NCI-H1930 (cell line): ENCODE data around the gene SHISA5.
"Not testable (repeated sequence)": the region's sequence is repeated elsewhere in the genome, so short reads cannot be mapped to it uniquely, and the experiment has no call there.

ENCODE experiments used
- DNase-seq, 2 experiments: peaks; one replicate each; lab custom pipeline; 2025; lab: John Stamatoyannopoulos, UW

Gene SHISA5

DNA sequence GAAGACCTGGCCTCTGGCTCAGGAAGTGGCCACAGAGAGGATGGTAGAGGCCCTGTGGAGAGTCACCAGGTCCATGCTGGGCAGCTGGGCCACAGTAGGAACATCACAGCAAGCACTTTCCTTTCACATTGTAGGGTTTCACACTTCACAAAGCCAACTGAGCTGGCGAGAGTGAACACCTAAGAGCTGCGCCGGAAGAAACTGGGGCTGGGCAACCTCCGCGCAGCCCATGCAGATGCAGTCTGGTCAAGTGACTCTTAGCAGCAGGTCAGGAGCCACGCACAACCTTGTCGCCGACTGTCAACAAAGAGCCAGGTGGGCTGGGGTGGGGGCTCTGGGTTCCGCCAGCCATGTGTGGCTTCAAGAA lies 15.3 kb upstream of the SHISA5 start:
- DNase-seq: no peak

DNA sequence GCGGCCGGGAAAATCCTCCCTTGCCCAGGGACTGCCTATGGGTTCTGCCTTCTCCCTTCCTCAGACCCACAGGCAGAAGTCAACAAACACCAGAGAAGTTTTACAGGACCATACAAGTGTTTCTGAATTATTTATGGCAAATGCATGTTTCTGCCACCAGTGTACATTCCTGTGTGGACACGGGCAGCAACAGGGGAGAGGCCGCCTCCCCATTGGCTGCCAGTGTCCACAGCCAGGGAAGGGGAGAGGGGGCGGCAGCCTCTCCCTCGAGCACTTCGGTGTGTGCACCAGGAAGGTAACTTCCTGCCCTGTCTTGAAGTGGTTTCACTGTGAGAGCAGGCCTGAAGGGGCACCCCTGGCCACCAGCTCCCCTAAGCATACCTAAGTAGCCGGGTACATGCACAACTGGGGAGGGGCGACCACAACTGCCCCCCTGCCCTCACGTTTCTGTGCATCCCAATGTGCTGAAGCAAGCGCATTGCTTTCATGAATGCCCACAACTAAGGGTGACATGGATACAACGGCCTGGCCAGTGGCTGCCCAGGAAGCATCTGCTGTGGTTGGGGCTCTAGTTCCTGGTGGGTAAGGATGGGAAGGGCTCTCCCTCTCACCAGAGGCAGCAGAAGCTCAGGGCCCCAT lies 14.8 kb upstream of the SHISA5 start:
- no peak for DNase-seq

DNA sequence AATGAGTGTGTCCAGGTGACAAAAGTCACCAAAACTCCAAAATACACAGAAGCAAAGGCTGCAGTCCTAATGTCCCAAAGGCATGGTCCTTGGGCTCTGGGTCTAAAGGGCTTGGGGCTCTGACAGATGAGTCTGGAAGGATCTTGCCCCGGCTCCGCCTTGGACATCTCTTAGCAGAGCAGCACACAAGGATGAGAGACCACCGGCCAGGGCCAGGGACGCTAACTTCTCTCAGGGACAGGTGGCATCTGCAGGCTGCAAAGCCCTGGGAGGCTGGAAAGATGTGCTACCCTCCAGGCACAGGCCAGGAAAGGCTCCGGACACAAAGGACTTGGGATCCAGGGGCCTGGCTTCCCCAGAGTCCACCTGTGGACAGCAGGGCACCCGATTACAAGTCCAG lies 14.1 kb upstream of the SHISA5 start:
- no peak for DNase-seq

DNA sequence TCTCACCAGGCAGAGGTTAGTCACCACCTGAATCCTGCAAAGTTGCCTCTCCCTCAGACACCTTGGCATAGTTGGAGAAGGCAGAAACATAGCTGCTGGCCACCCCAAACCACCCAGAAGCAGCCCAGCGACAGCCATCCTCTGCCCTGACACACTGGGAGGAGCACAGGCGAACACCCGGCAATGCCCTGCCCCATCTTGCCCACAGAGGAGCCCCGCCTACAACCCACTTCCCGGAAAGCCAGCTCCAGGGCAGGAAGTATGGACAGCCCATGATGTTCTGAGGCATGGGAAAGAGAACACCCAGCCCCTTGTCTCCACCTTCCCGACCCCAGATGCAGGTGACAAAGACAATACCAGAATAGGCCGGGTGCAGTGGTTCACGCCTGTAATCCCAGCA lies 12.6 kb upstream of the SHISA5 start:
- no peak for DNase-seq

DNA sequence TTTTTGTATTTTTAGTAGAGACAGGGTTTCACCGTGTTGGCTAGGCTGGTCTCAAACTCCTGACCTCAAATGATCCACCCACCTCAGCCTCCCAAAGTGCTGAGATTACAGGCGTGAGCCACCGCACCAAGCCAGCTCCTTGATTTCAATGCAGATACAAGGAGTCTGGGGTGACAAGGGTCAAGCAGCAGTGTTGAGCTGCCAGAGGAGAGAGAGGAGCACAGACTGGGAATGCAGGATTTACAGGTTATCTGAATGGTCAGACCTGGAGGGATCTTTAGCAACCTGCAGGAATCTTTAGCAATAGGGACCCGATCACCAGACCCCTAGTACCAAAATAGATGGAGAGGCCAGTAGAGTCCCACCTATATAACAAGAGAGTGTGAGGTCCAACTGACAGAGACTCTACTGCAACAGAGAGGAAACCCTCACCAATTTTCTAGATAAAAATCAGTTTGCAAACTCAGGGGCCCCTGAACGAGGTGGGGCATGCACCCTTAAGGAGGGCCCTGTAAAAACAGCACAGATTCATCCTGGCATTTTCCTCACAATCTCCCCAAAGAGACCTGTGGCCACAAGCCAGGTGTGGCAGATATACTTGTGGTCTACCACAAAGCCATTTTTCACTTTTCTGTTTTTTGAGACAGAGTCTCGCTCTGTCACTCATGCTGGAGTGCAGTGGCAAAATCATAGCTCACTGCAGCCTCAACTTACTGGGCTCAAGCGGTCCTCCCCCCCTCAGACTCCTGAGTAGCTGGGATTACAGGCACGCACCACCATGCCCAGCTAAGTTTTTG lies 10.7 kb upstream of the SHISA5 start:
- no peak for DNase-seq

DNA sequence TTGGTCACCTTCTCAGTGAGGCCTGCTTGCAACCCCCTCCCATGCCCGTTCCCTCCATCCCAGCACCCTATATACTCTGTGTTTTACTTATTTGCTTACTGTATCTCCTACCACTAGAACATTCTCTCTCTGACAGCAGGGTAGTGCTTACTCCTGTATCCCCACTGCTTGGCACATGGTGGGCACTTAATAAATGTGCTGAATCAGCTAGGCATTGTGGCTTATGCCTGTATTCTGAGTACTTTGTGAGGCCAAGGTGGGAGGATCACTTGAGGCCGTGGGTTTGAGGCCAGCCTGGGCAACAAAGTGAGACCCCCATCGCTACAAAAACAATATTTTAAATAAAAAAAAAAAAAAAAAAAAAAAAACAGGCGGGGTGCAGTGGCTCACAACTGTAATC lies 7.6 kb upstream of the SHISA5 start:
- DNase-seq: no peak

DNA sequence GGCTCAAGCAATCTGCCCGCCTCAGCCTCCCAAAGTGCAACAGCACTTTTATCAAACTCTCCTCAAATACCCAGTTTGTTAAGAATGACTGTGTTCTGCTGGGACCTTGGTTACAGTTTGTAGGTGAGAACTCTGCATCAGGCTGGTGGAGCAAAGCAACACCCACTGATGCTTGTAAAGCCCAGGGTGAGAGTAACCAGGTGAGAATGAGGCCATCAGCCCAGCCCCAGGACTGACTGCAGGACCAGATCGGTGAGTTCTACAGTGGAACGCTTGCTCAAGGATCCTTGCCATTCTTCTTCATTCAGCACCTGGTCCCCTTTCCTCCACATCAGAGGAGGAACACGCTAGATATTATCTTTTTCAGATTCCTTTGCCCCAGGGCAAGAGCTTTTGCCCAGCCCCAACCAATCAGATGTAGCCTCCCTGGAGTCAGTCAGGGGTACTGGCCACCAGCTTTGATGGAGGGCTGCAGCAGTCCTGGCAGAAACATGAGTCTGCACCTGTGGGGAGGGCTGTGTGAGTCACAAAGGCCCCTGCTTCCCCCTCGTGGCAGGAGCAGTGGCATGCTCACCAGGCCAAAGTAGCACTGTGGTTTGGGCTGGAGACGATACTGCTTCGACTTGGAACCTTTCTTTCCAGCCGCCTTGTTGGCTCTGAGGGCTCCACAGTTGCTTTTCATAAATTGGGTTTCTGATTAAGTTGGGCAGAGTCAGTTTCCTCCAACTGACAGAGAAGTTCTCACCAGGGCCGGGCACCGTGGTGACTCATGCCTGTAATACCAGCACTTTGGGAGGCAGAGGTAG lies 3.5 kb upstream of the SHISA5 start:
- no peak for DNase-seq

DNA sequence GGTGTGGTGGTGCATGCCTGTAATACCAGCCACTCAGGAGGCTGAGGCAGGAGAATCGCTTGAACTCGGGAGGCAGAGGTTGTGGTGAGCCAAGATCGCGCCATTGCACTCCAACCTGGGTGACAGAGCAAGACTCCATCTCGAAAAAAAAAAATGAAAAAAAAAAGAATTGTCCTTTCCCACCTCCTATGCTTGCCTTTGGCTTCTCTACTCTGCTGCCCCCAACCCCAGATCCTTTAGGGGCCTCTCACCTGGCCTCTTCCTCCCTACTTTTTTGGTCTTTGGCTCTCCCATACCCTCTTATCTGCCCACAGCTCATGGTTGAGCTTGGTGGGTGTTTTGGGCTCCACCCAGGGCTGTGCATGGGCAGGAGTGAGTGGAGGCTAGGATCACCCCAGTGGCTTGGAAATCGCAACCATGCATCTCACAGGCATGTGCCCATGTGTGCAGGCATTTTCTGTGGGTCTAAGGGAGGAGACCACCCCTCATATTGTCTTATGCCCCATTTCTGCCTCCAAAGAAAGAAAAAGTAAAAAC lies 2.1 kb upstream of the SHISA5 start:
- DNase-seq: no peak

DNA sequence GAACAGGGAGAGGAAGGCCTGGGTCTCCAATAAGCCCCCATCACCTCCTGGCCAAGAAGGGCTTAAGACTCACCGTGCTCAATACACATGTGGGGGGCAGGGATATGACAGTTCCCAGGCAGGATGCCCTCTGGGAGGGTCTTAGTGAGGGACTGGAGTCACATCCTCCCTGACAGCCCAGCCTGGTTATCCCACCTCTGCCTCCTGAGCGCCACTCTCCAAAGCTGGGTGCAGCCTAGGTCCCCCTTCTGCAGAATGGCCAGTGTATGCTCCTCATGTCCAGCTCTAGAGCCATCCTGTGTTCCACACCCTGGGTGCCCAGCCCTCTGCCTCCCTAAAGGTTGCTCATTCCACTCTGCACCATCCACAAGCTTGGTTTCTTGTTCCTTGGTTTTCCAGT lies 1.2 kb upstream of the SHISA5 start:
- no peak for DNase-seq

DNA sequence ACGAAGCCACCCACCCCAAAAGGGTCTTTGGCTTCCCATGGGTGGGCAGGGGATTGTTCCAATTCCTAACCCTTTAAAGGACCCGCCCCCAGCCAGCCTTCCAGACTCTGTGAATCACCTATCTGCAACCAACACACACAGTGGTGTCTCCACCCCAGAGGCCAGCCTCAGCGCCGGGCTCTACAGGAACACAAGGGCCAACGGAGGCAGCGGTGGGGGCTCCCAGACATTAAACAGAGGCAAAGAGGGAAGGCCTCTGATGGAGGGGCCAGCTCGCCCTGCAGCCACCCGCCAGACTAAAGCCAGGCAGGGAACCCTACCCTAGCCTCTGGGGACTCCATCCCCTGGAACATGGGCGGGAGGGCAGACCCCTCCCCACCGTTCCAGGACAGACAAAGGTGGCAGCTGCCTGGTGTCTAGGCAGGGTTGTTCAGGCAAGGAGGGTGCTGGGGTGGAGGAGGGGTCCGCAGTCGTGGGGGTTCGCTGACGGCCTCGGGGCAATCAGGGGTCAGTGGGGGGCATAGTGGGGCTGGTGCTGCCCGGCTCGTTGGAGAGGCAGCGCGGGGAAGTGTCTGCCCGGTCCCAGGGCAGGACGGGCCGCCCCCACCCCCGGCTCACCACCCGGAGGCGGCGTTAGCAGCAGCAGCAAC lies 448 bp downstream of the SHISA5 start:
- no peak for DNase-seq

DNA sequence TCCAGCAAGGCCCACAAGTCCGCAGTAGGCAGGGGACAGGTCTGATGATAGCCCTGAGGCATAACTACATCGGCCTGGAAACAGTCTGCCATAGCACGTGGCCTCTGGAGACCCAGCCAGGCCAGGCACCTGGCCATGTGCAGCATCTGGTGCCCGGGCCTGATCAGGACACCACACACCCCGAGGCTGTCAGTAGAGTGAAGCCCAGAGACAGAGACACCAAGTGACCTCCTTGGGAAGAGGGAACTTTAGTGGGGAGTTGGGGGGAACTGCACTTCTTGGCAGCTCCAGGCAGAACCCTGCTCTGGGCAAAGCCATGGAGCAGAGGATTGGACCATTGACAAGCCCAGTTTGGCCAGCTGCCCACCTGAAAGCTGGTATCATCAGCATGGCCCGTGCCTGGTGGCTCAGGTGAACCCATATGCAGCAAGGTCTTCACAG lies 1.2 kb downstream of the SHISA5 start:
- no peak for DNase-seq

DNA sequence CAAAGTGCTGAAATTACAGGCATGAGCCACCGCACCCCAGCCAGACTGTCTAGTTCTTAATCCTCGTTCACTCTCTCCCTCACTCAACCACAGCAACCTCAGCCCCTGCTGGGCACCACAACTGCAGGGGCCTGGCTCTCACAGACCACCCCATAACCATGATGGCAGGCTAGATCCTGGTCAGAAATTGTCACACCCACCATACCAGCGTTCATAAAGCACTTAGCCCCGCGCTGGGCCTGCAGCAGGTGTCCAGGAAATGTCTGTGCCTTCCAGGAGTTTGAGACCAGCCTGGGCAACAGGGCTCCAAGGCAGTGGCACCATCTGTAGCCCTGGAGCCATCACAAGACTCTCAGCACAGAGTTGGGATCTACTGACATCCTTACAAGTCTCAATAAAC lies 1.9 kb downstream of the SHISA5 start:
- no peak for DNase-seq

DNA sequence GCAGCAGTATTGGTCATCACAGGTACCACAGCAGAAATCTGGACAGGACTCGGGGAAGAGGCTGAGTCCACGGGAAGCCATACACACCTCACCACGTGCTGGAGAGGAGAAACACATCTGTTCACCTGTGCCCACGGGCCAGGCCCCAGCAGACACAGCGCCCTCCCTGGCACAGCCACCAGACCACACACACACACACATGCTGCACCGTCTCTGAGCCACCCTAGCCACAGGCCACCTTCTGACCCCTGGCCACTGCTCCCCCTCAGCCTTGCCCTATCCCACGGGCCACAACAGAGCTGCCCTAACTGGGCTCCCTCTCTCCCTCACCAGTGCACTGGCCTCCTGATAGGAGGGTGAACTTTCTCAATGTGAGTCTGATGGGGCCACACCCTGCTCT lies 2.8 kb downstream of the SHISA5 start:
- DNase-seq: no peak

DNA sequence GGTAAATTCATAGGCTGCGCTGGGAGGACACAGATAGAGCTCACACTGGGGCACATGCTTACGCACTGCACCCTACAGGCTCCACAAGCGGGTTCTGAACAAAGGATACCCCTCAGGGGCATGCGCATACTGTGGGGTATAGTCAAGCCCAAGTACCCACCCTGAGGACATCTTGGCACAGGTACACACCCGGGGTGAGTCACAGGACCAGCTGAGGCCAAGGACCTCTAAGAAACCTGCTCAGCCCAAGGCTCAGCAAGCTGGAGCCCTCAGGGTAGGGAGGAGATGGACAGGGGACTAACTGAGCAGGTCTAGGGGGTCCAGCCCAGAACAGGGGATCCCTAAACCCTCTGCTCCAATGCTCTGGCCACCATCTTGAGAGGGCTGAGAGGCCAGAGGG lies 3.3 kb downstream of the SHISA5 start:
- no peak for DNase-seq

DNA sequence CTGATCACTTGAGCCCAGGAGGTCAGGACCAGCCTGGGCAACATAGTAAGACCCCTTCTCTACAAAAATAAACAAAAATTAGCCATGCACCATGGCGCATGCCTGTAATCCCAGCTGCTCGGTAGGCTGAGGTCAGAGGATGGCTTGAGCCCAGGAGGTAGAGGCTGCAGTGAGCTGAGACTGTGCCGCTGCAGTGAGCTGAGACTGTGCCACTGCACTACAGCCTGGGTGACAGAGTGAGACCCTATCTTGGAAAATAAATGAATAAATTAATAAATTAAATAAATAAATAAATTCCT lies 10.8 kb downstream of the SHISA5 start:
- DNase-seq: no peak

DNA sequence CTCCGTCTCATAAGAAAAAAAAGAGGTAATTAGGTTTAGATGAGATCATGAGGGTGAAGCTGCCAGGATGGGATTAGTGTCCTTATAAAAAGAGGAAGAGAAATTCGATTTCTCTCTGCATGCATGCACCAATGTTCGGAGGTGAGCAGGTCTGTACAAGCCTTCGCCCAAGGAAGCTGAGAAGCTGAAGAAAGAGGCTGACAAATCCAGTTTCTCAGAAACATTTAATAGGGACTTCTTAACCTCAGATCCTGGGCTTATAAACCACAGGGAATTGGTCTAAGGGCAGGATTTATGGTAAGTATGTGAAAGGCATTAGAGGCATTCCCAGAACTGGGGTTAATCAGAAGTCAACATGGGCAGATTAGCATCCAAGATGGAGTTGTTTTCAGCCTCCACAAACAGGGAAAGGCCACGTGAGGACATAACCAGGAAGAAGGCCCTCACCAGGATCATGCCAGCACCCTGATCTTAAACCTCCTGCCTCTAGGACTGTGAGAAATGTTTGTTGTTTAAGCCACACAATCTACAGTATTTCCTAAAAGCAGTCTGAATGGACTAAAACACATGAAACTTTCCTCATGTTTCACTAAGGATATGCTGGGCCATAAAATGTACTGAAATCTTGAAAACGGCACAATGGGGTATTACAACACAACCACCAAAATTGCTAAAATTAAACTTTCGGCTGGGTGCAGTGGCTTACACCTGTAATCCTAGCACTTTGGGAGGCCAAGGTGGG lies 11.3 kb downstream of the SHISA5 start:
- no peak for DNase-seq

DNA sequence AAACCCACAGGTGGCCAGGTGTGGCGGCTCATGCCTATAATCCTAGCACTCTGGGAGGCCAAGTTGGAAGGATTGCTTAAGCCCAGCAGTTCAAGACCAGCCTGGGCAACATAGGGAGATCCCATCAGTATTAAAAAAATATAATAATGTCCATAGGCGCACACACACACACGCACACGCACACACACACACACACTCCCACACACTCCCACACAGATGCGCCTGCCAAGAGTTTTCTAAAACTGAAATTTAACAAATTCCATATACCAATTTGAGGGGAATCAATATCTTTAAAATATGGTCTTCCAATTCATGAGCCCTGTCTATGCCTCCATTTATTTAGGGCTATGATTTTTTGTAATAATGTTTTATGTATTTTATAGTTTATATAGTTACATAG lies 17.0 kb downstream of the SHISA5 start:
- DNase-seq: no peak

DNA sequence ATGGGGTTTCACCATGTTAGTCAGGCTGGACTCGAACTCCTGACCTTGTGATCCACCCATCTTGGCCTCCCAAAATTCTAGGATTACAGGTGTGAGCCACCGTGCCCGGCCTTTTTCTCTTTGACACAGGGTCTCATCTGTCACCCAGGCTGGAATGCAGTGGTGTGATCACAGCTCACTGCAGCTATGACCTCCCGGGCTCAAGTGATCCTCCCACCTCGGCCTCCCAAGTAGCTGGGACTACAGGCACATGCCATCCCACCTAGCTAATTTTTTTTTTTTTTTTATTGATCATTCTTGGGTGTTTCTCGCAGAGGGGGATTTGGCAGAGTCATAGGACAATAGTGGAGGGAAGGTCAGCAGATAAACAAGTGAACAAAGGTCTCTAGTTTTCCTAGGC lies 21.2 kb downstream of the SHISA5 start:
- DNase-seq: not testable (repeated sequence)

DNA sequence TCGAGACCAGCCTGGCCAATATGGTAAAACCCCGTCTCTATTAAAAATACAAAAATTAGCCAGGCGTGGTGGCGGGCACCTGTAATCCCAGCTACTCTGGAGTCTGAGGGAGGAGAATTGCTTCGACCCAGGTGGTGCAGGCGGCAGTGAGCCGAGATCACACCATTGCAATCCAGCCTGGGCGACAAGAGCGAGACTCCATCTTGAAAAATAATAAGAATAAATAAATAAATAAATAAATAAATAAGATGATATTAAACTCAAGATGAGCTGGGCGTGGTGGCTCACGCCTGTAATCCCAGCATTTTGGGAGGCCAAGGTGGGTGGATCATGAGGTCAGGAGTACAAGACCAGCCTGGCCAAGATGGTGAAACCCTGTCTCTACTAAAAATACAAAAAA lies 23.1 kb downstream of the SHISA5 start:
- DNase-seq: not testable (repeated sequence)

DNA sequence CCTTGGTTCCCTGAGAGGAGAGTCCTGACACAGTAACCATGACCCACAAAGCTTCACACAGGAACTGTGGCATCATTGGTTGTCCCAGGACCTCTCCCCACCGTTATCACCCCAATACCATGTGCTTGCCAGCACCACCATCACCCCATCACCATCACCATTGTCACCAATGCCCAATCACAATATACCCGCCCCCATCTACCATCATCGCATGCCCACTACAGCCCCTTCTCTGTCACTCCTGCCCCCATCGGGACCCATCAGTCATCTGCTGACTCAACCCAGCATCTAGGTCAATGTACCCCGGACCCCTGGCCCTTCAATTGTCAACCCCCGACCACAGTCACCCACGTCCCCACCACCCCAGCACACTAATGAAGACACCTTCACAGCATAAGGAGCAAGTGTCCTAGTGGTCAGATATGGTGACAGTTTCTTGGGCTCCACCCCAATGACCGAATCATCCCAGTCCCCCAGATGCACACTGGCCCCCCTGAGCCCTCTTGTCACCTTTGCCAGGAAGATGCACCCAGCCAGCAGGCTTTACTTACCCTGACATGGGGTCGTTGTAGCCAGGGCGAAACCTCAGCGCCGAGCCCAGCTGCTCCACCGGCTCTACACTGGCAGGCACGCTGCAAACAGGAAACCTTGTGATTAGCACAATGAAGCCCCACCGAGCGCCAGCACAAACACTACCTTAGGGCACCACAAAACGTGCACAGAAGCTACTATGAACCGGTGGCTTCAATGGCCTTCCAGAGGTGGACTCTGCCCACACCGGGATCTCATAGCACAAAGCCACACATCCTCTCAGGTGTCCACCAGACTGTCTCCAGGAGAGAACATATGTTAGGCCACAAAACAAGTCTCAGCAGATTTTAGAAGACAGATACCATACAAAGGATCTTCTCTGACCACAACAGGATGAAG lies 25.1 kb downstream of the SHISA5 start:
- DNase-seq: no peak
